LNCAP (cell line): ENCODE results near the gene TBC1D1.

Experiments used
- TF ChIP-seq, protein P1 (sequence below): fragments of 450-650 bp; IDR thresholded peaks from 2 replicates; pipeline ENCODE4 v1.5.1; 2017; ENCODE audit warnings: mild to moderate bottlenecking

TBC1D1 gene

DNA sequence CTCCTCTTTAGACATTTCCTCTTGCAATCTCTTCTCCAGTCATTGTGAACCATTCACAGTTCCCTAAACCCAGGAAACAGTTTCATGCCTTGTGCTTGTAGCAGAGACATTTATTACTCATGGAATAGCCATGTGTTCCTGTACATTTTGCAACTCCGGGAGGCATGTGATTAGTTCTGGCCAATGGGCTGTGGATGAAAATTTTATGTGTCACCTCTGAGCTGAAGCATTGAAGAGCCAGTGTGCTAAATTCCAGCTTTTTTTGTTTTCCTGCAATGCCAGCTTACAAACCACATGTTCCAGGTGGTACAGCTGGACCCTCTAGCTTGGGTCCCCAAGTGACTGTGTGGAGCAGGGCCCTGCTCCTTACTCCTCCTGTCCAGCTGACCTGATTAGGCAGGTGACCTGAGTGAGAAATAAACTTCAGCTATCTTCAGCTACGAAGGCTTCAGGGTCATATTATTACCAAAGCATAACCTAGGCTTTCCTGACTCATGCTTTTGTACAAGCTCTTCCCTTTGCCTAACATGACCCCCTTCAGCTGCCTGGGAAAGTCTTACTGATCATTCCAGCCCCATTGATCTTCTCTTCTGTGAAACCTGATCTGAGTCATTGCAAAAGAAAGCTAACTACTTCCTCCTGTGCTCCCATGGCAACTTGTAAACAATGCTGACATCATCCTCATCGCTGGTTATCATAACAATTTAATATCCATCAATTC is 269.8 kb downstream of the TBC1D1 start:
- TF ChIP-seq, protein P1, sequence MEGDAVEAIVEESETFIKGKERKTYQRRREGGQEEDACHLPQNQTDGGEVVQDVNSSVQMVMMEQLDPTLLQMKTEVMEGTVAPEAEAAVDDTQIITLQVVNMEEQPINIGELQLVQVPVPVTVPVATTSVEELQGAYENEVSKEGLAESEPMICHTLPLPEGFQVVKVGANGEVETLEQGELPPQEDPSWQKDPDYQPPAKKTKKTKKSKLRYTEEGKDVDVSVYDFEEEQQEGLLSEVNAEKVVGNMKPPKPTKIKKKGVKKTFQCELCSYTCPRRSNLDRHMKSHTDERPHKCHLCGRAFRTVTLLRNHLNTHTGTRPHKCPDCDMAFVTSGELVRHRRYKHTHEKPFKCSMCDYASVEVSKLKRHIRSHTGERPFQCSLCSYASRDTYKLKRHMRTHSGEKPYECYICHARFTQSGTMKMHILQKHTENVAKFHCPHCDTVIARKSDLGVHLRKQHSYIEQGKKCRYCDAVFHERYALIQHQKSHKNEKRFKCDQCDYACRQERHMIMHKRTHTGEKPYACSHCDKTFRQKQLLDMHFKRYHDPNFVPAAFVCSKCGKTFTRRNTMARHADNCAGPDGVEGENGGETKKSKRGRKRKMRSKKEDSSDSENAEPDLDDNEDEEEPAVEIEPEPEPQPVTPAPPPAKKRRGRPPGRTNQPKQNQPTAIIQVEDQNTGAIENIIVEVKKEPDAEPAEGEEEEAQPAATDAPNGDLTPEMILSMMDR: no peak

GRCh38 chr4:38161208-38162113 is 270.6 kb downstream of the TBC1D1 start:
- TF ChIP-seq, protein P1: no peak

DNA sequence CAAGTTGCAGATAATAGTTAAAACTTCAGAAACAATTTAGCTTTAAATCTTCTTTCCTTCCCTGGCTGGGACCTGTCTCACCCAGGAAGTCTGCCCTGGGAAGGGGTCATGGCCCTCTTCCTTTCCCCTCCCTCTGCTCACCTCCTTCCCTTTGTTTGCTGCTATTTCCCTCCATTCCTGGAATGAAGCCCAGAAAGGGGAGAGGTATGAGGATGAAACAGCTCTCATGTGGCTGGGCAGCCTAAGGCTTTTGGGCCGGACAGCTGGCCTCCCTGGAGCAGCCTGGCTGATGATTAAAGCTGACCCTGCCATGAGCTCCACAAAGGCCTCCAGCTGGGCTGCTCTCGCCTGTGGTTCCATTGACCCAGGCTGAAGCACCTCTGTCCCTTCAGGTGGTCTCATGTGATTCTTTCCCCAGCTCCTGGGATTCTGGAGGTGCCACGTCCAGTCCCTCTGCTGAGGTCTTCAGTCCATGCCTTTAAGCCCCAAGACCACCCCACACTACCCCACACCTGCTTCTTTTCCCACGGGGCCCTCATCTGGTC is 271.4 kb downstream of the TBC1D1 start:
- TF ChIP-seq, protein P1: no peak

- TF ChIP-seq, protein P1: no peak
Measured at GRCh38 chr4:38163216-38164006, 272.5 kb downstream of the TBC1D1 start.

DNA sequence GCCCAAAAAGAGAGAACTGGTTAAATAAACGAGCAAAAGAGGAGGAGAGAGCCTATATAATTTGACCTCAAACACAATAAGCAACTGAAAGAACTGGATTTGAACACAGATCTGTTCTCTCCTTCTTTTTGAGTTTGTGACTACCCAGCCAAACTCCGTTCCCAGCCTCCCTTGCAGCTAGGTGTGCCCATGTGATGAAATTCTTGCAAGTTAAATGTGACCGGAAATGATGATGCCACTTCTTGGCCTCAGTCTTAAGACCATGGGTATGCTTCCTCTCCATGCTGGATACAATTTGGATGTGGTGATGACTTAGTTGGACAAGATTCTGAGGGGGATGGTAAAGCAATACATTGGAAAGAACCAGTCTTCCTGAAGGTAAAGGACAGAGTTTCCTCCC is 273.5 kb downstream of the TBC1D1 start:
- TF ChIP-seq, protein P1: no peak

DNA sequence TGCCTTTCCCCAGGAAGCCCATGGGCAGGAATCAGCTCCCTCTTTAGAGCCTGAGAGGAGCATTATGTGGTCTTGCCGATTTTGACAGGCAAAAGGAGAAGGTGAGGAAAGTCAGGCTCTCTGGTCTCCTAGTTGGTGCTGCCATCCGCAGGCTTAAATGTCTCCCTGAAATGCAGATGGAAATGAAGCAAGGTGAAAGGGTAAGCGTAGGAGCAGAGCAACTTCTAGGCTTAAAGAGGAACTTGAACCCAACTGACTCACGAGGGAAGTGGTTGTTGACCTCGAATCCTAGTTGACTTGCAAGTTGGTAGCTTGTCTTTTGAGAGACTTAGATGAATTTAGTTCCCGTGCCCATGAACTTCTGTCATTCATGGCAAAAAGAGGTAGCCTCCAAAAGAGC is 275.2 kb downstream of the TBC1D1 start:
- TF ChIP-seq, protein P1: no peak

- TF ChIP-seq, protein P1: no peak
Measured at GRCh38 chr4:38166768-38167167, 275.9 kb downstream of the TBC1D1 start.
